LNCaP clone FGC (cell line): ENCODE measurements around the gene PLCD3.

Source experiments
- DNase-seq: peaks from one replicate; pipeline ENCODE4 v3.0.0-alpha.2; 2011; ENCODE audit warnings: low read depth
- H3K4me3 ChIP-seq: 2 replicates; pipeline ENCODE4 v1.5.1; 2011; ENCODE audit warnings: mild to moderate bottlenecking, low read depth, low read length, control low read depth
- TF ChIP-seq, protein P1 (sequence below): IDR thresholded peaks from 2 replicates; pipeline ENCODE4 v1.5.1; 2012; ENCODE audit warnings: mild to moderate bottlenecking; ENCODE audit not compliant: control insufficient read depth, insufficient read depth; ENCODE audit errors: extremely low read depth

PLCD3 gene

DNA sequence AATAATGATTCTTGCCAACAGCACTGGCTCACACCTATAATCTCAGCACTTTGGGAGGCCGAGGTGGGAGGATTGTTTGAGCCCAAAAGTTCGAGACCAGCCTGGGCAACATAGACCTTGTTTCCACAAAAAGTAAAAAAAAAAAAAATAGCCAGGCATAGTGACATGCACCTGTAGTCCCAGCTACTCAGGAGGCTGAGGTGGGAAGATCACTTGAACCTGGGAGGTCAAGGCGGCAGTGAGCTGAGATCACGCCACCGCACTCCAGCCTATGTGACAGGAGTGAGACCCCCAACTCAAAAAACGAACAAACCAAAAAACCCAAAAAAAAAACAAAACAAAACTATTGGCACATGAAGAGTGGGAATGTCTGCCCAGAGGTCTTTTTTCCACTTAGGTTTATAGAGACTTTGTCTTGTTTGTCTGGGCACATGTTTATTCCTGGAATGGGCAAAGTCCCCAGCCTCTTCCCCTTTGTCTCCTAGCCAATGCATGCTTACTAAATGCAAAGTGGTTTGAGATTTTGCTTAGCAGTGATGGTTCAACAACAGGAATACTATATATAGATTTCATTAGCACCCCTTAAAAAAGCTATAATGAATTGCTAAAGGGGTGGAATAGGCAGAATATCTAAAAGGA lies 45.3 kb downstream of the PLCD3 start:
- TF ChIP-seq, protein P1, sequence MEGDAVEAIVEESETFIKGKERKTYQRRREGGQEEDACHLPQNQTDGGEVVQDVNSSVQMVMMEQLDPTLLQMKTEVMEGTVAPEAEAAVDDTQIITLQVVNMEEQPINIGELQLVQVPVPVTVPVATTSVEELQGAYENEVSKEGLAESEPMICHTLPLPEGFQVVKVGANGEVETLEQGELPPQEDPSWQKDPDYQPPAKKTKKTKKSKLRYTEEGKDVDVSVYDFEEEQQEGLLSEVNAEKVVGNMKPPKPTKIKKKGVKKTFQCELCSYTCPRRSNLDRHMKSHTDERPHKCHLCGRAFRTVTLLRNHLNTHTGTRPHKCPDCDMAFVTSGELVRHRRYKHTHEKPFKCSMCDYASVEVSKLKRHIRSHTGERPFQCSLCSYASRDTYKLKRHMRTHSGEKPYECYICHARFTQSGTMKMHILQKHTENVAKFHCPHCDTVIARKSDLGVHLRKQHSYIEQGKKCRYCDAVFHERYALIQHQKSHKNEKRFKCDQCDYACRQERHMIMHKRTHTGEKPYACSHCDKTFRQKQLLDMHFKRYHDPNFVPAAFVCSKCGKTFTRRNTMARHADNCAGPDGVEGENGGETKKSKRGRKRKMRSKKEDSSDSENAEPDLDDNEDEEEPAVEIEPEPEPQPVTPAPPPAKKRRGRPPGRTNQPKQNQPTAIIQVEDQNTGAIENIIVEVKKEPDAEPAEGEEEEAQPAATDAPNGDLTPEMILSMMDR, result no peak

GRCh38 chr17:45086391-45086790 lies 45.9 kb downstream of the PLCD3 start:
- H3K4me3 ChIP-seq, result no peak overlapping the region
- DNase-seq, result no peak
- TF ChIP-seq, protein P1, result no peak

More for the DNA sequence above, 45.3 kb downstream of the PLCD3 start:
- DNase-seq, result no peak
- H3K4me3 ChIP-seq, result no peak overlapping the region

DNA sequence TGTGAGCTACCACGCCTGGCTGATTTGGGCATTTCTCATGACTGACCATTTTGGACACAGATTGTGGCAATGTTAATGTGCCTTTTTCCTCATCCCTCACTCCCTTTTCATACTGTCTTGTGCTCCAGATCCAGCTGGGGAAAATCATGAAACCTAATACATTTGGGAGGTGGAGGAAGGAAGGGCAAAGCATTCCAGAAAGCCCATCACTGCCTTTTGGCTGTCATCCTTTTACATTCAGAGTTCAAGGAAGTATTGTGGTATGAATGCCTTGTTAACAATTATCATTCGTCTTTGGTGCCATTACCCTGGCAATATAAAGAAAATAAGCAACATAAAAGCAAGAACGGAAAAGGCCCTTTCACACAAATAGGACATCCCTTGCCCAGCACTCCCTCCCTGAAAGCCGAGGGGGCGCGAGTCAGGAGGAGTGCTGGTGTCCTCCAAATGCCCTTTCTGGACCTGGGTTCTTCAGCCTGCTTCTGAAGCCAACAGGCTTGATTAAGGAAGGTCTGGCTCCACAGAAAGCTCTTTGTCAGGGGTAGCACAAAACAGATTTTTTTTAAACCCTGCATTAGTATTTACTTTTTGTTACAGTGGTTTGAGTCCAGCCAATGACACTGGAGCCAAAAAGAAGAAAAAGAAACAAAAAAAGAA lies 51.1 kb downstream of the PLCD3 start:
- TF ChIP-seq, protein P1, result no peak
- DNase-seq, result no peak
- no peak overlapping the region for H3K4me3 ChIP-seq

GRCh38 chr17:45077643-45078042 lies 54.7 kb downstream of the PLCD3 start:
- no peak overlapping the region for H3K4me3 ChIP-seq
- DNase-seq, result no peak

GRCh38 chr17:45073414-45074070 lies 58.8 kb downstream of the PLCD3 start:
- TF ChIP-seq, protein P1, result no peak
- no peak for DNase-seq
- H3K4me3 ChIP-seq, result no peak overlapping the region

More at GRCh38 chr17:45077643-45078042, 54.7 kb downstream of the PLCD3 start:
- TF ChIP-seq, protein P1, result no peak

GRCh38 chr17:45070809-45071208 lies 61.5 kb downstream of the PLCD3 start:
- DNase-seq, result no peak
- TF ChIP-seq, protein P1, result no peak
- no peak overlapping the region for H3K4me3 ChIP-seq
